Anterior cingulate cortex (tissue), 58 donors: ENCODE data around the gene NNAT.

Source experiments
- DNase-seq, 58 donors: peaks; one replicate each; lab custom pipeline; 2025; lab: John Stamatoyannopoulos, UW

Gene NNAT

GRCh38 chr20:37523012-37523391 lies 2.0 kb downstream of the NNAT start:
- DNase-seq = no peak

DNA sequence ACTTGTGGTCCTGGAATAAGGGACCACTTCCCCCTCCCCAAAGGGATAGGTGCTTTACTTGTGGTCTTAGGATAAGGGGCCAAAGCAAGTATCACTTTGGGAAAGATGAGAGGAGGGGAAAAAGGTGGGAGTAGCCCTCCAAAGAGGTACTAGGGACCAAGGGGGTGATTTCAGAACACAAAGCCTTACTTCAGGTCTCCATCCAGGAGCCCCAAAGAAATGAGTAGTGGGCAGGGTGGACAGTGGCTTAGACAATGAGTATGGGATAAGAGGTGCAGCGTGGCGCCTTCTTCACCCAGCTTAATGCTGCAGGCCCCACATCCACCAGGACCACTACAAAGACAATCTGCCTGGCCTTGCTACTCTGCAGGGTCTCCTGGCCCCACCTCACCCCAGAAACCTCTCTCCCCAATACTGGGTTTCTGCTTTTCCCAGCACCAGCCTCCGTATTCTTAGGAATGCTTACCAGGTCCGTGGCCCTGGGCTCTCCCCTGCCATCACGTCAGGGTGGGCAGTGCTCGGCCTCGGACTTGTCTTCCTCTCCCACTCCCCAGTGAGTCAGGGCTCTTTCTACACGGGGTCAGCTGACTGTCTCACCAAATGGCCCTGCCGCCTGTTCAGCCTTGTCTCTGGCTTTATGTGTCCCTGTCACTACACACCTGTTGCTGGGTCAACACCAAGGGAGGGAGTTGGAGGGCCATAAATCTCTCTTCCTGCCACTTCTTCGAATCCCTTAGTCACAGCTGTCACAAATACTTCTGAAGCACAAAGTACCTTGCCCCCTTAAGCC lies 3.1 kb downstream of the NNAT start:
- peak in 1 of 58 donors; percentile 28 for DNase-seq

GRCh38 chr20:37524859-37525708 lies 4.0 kb downstream of the NNAT start:
- DNase-seq = no peak

DNA sequence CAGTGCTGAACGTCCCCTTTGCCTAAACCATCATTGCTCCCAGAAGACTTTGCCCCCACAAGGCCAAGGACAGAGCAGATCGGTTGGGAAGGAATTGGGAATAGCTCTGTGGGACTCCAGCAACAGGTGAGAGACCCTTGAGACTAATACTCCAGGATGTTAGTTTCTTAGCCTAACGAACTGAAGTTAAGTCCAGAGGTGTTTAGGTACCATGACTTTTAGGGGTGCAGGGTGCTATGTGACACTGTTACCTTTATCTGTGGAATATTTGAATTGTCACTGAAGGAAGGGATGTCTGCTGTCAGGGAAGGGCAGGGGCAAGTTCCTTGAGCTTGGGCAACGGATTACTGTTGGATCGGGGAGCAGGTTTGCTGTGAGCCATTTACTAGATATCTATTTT lies 4.8 kb downstream of the NNAT start:
- DNase-seq = no peak

DNA sequence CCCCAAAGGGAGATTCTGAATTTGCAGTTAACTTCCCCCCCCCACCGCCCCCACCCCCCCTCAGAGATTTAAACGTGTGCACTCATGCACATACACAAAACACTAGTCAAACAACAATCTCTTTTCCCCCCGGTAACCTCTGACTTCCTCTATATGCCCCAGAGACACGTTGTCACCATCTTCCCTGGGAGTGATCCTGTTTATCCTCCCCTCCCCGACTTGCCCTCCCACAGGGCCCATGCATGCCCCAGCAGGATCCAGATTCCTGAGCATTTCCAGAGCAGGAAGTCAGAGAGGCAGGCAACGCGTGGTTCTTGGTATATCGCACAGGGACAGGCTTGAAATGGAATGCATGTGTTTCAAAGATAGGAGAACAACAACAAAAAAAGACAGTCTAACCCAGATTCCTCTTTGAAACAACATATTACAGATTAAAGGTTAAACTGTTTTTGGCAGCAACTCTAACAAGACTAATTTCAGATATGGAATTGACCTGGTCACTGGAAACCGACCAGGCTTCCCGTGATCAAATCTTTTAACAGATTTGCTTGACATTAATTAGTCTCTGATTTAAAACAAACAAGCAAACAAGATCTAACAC lies 5.3 kb downstream of the NNAT start:
- DNase-seq = no peak

DNA sequence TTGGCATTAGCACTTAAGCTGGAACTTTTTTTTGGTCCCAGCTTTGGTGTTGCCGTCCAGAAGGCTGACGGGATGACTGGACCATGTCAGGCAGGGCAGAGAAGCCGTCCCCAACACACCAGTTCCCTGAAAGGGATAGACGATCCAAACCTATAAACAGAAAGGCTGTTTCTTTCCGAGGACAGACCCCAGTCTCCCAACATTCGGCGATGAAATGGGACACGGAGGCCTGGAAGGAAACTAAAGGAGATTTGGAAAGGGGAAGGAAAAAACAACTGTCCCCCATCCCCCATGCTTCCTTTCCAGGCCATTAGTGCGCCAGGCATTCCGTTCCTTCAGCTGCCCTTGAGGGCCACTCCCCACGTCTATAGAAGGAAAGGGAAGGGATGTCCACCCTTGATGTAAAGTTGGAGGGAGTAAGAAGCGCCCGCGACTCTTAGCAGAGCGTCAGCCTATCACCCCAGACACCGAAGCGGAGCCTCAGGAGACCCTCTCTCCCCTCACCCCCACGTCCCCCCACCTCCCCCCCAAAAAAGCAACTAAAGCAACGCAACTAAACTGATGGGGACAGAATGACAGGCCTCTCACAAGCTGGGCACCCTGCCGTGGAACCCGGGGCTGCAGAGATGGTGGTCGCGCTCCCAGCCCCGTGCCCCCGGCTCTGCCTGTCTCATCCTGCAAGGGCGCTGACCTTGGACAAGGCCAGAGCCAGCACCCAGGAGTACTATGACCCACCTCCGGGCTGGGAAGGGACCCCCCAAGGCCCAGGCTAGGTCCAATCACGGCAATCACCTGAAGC lies 6.0 kb downstream of the NNAT start:
- DNase-seq = peak in 1 of 58 donors; percentile 9

- DNase-seq = peak; percentile 44 to 95 (median 86)
These were observed 6.8 kb downstream of the NNAT start, which contains the start of gene BLCAP for GRCh38 chr20:37527638-37528445. BLCAP (minus strand) TSS chr20:37527876; CDS start chr20:37519174, 8,702 bp downstream.

- no peak for DNase-seq
These were observed 7.6 kb downstream of the NNAT start for GRCh38 chr20:37528446-37529213.

GRCh38 chr20:37529214-37529967 lies 8.3 kb downstream of the NNAT start:
- no peak for DNase-seq

DNA sequence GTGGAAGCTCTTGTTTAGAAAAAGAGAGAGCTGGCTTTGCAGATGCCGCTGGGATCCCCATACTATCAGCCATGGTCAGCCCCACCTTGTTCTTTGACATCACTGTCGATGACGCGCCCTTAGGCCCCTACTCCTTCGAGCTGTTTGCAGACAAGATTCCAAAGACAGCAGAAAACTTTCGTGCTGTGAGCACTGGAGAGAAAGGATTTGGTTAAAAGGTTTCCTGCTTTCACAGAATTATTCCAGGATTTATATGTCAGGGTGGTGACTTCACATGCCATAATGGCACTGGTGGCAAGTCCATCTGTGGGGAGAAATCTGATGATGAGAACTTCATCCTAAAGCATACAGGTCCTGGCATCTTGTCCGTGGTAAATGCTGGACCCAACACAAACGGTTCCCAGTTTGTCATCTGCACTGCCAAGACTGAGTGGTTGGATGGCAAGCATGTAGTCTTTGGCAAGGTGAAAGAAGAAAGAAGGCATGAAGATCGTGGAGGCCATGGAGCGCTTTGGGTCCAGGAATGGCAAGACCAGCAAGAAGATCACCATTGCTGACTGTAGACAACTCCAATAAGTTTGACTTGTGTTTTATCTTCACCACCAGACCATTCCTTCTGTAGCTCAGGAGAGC lies 9.0 kb downstream of the NNAT start:
- DNase-seq = no peak

- no peak for DNase-seq
These were observed 9.6 kb downstream of the NNAT start for GRCh38 chr20:37530696-37531095.

- DNase-seq = no peak
These were observed 10.8 kb downstream of the NNAT start for GRCh38 chr20:37531856-37532255.

GRCh38 chr20:37533154-37533715 lies 12.2 kb downstream of the NNAT start:
- DNase-seq = no peak

GRCh38 chr20:37534401-37535157 lies 13.5 kb downstream of the NNAT start:
- DNase-seq = peak in 29 of 58 donors; percentile 7 to 78 (median 30)

- no peak for DNase-seq
These were observed 14.5 kb downstream of the NNAT start for GRCh38 chr20:37535443-37536132.

DNA sequence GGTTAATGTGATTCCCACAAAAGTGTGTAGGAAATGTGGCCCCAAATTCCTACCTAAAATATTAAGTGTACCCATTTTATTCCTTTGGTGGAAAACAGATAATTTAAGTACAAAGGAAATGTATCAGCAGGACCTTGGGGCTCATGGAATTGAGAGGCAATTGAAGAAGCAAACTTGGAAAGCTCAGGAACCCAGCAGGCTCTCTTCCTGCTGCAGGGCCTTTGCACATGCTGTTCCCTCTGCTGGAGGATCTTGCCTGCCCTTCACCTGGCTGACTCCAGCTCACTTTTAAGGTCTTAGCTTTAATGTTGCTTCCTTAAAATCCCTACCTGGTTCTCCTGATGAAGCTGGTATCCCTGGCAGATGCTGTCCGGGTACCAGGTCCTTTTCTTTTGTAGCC lies 16.5 kb downstream of the NNAT start:
- no peak for DNase-seq
